BE2C (cell line): ENCODE results near the gene PRM3. TPM values are rescaled to one million over a fixed set of nuclear protein-coding genes. Genes with fewer than 3 reads are reported as not detected.

Source experiments
- DNase-seq: peaks from one replicate; pipeline ENCODE4 v3.0.0-alpha.2; 2020
- H3K27me3 ChIP-seq: fragments of 250-450 bp; sonication (Bioruptor Pico); 2 replicates; pipeline ENCODE4 v1.5.1; 2020; ENCODE audit warnings: mild to moderate bottlenecking
- H3K36me3 ChIP-seq: fragments of 250-450 bp; sonication (Bioruptor Pico); 2 replicates; pipeline ENCODE4 v1.5.1; 2020; ENCODE audit warnings: mild to moderate bottlenecking
- H3K4me1 ChIP-seq: fragments of 250-450 bp; sonication (Bioruptor Pico); 2 replicates; pipeline ENCODE4 v1.5.1; 2020
- H3K4me3 ChIP-seq: 2 replicates; pipeline ENCODE4 v1.5.1; 2011; ENCODE audit warnings: low read depth, low read length
- H3K9me3 ChIP-seq: fragments of 250-450 bp; sonication (Bioruptor Pico); 2 replicates; pipeline ENCODE4 v1.5.1; 2020
- polyA plus RNA-seq: library from polyadenylated mRNA; unstranded; fragments of >200 nt; gene quantifications from one replicate; pipeline ENCODE4 v1.2.1, GENCODE V29; 2012; ENCODE audit warnings: low read depth, missing spikeins; ENCODE audit not compliant: insufficient read length, insufficient read depth
- TF ChIP-seq, protein P1 (sequence below): IDR thresholded peaks from 2 replicates; pipeline ENCODE4 v1.5.1; 2012; ENCODE audit warnings: mild to moderate bottlenecking, low read depth, low read length

Gene PRM3, protein sequence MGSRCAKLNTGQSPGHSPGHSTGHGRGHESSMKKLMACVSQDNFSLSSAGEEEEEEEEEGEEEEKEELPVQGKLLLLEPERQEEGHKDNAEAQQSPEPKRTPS
- not detected for polyA plus RNA-seq

DNA sequence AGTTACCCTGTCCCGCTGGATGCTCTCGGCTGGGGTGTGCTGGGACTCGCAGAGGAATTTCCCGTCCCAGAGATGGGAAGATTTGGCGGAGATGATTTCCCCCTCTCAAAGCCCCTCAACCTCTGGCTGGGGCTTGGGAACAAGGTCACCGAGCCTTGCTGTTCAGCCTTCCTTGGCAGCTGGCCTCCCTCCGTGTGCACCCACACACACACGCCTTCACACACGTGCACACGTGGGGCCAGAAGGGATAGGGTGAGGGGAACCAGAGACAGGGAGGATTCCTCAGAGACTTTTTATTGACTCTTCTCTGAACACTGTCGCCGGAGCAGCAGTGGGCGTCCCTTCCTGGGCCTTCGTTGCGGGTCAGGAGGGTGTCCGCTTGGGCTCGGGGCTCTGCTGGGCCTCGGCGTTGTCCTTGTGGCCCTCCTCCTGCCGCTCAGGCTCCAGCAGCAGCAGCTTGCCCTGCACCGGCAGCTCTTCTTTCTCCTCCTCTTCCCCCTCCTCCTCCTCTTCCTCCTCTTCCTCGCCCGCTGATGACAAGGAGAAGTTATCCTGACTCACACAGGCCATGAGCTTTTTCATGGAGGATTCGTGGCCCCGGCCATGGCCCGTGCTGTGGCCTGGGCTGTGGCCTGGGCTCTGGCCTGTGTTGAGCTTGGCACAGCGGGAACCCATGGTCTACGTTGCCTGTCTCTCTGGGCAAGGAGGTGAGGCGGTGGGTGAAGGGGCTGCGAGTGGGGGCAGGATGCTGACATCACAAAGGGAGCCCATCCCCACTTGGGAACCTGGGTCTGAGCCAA is at the start of gene PRM3:
PRM3 (minus strand) TSS at position 709 of the 800 bp plus-strand sequence; CDS start at position 675, 34 bp downstream.
- Histone ChIP-seq H3K4me1 (no peaks in the 10 kb centered on the region), H3K36me3 (no peaks in the 10 kb centered on the region), H3K27me3 (no peaks in the 10 kb centered on the region), H3K9me3 (no peaks in the 10 kb centered on the region), H3K4me3 (no peak within 1 kb of the TSS)
- DNase-seq = no peak
- TF ChIP-seq, protein P1, sequence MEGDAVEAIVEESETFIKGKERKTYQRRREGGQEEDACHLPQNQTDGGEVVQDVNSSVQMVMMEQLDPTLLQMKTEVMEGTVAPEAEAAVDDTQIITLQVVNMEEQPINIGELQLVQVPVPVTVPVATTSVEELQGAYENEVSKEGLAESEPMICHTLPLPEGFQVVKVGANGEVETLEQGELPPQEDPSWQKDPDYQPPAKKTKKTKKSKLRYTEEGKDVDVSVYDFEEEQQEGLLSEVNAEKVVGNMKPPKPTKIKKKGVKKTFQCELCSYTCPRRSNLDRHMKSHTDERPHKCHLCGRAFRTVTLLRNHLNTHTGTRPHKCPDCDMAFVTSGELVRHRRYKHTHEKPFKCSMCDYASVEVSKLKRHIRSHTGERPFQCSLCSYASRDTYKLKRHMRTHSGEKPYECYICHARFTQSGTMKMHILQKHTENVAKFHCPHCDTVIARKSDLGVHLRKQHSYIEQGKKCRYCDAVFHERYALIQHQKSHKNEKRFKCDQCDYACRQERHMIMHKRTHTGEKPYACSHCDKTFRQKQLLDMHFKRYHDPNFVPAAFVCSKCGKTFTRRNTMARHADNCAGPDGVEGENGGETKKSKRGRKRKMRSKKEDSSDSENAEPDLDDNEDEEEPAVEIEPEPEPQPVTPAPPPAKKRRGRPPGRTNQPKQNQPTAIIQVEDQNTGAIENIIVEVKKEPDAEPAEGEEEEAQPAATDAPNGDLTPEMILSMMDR = no peak

DNA sequence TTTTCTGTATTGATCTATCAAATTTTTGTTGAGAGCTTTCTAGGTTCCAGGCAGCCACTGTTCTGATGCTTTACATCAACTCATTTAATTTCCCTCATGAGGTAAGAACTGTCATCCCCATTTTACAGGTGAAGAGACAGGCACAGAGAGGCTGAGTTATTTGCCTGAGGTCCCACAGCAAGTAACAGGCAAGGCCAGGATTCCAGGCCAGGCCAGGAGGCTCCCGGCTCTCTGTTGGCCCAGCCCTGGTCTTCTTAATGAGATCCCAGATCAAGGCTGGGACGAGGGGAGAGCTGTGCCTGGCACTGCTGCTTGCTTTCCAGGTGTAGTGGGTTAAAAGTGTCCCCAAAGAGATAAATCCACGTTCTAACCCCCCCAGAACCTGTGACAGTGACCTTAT is 49.4 kb upstream of the PRM3 start:
- no peaks in the 10 kb centered on the region for H3K4me1 ChIP-seq
- DNase-seq = no peak

GRCh38 chr16:11321662-11322061 is 48.2 kb upstream of the PRM3 start:
- TF ChIP-seq, protein P1 = no peak
- H3K4me1 ChIP-seq = no peaks in the 10 kb centered on the region
- no peak for DNase-seq

More for the DNA sequence above, 49.4 kb upstream of the PRM3 start:
- TF ChIP-seq, protein P1 = no peak
- H3K27me3 ChIP-seq = no peaks in the 10 kb centered on the region
- no peaks in the 10 kb centered on the region for H3K9me3 ChIP-seq
- H3K36me3 ChIP-seq = no peaks in the 10 kb centered on the region
- no peak overlapping the region for H3K4me3 ChIP-seq

DNA sequence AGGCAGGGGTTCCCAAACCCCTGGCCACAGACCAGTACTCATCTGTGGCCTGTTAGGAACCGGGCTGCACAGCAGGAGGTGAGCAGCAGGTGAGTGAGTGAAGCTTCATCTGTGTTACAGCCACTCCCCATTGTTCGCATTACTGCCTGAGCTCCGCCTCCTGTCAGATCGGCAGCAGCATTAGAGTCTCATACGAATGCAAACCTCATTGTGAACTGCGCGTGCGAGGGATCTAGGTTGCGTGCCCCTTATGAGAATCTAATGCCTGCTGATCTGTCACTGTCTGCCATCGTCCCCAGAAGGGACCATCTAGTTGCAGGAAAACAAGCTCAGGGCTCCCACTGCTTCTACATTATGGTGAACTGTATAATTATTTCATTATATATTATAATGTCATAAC is 46.7 kb upstream of the PRM3 start:
- Histone ChIP-seq H3K9me3 (no peaks in the 10 kb centered on the region), H3K4me1 (no peaks in the 10 kb centered on the region), H3K4me3 (no peak overlapping the region), H3K27me3 (no peaks in the 10 kb centered on the region), H3K36me3 (no peaks in the 10 kb centered on the region)
- DNase-seq = no peak
- TF ChIP-seq, protein P1 = no peak

More at GRCh38 chr16:11321662-11322061, 48.2 kb upstream of the PRM3 start:
- Histone ChIP-seq H3K27me3 (no peaks in the 10 kb centered on the region), H3K9me3 (no peaks in the 10 kb centered on the region), H3K4me3 (no peak overlapping the region), H3K36me3 (no peaks in the 10 kb centered on the region)

DNA sequence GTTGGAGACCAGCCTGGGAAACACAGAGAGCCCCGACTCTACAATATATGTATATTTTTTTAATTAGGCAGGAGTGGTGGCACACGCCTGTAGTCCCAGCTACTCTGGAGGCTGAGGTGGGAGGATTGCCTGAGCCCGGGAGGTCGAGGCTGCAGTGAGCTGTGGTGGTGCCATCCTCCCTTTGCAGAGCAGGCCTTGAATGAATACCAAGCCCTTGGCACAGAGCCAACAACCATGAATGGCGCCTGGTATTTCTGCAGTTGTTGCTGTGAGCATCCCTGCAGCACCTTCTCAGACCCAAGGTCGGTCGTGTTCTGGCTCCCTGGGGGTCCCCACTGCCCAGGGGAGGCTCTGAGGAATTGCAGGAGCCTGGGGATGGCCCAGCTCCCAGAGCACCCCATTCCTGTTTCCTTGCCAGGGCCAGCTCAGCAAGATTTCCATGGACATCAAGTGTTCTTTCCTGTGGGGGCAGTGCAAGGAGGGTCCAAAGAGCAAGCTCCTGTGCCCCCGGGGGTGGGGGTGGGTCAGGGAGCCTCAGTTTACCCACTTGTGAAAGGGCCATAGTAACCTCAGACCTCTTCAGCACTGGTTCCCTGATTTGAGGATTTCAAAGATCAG is 46.2 kb upstream of the PRM3 start:
- TF ChIP-seq, protein P1 = no peak
- DNase-seq = peak; percentile 67
- no peak overlapping the region for H3K4me3 ChIP-seq
- no peaks in the 10 kb centered on the region for H3K9me3 ChIP-seq
- H3K36me3 ChIP-seq = no peaks in the 10 kb centered on the region
- H3K27me3 ChIP-seq = no peaks in the 10 kb centered on the region
- H3K4me1 ChIP-seq = no peaks in the 10 kb centered on the region

DNA sequence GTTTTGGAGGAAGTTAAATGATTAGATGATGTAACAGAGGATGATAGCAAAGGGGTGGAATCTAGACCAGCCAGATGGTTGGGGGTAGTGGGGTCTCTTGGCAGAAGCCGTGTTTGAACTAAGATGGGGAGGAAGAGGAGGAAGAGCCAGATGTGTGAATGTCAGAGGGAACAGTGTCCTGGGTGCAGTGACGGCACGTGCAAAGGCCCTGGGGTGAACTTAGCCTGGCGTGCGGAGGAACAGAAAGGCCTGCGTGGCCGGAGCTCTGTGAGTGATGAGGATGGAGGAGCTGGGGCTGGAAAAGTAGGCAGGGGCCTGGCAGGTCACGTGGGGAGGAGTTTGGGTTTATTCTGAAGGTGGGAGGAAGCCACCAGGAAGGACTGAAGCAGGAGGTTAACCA is 45.4 kb upstream of the PRM3 start:
- no peak for DNase-seq
- Histone ChIP-seq H3K36me3 (no peaks in the 10 kb centered on the region), H3K4me3 (no peak overlapping the region), H3K9me3 (no peaks in the 10 kb centered on the region), H3K4me1 (no peaks in the 10 kb centered on the region), H3K27me3 (no peaks in the 10 kb centered on the region)
- TF ChIP-seq, protein P1 = no peak
